Neural cell (in vitro differentiated cells): ENCODE data around the gene CDYL. TPM values are rescaled to one million over a fixed set of nuclear protein-coding genes. Genes with fewer than 3 reads are reported as not detected.

Experiments
- H2AFZ ChIP-seq: fragments of 200-600, 300-800 bp; sonication (generic), shearing (Covaris generic); 2 replicates; pipeline ENCODE4 v1.6.0; 2014; ENCODE audit warnings: low read depth, mild to moderate bottlenecking, antibody characterized with exemption, low read length, moderate library complexity
- H3F3A ChIP-seq: fragments of 200-600 bp; shearing (Covaris generic); 2 replicates; pipeline ENCODE4 v1.6.1; 2016; ENCODE audit warnings: mild to moderate bottlenecking, moderate library complexity, mixed read lengths, antibody characterized with exemption, low read length; ENCODE audit not compliant: insufficient read depth, poor library complexity, severe bottlenecking
- H3K27ac ChIP-seq: fragments of 200-600, 300-800 bp; sonication (generic), shearing (Covaris generic); 2 replicates; pipeline ENCODE4 v1.5.1; 2014; ENCODE audit warnings: mild to moderate bottlenecking, low read length, moderate library complexity
- H3K27me3 ChIP-seq: fragments of 300-800, 200-600 bp; sonication (generic), shearing (Covaris generic); 2 replicates; pipeline ENCODE4 v1.6.0; 2014; ENCODE audit warnings: mild to moderate bottlenecking, low read depth, low read length, moderate library complexity; ENCODE audit not compliant: insufficient read depth
- H3K36me3 ChIP-seq: fragments of 300-800, 200-600 bp; sonication (generic), shearing (Covaris generic); 2 replicates; pipeline ENCODE4 v1.5.1; 2014; ENCODE audit warnings: mild to moderate bottlenecking, antibody characterized with exemption, low read length, moderate library complexity; ENCODE audit not compliant: insufficient read depth
- H3K4me2 ChIP-seq: fragments of 300-800, 200-600 bp; sonication (generic), shearing (Covaris generic); 2 replicates; pipeline ENCODE4 v1.6.0; 2014; ENCODE audit warnings: mild to moderate bottlenecking, low read length
- H3K4me3 ChIP-seq: fragments of 300-800, 200-600 bp; sonication (generic), shearing (Covaris generic); 2 replicates; pipeline ENCODE4 v1.5.1; 2014; ENCODE audit warnings: mild to moderate bottlenecking, low read length, moderate library complexity
- H3K79me2 ChIP-seq: fragments of 200-600 bp; shearing (Covaris generic); replicated peaks from 2 replicates; pipeline ENCODE4 v1.6.0; 2014; ENCODE audit warnings: mild to moderate bottlenecking, low read length, moderate library complexity; ENCODE audit not compliant: insufficient read depth
- H3K9ac ChIP-seq: fragments of 300-800, 200-600 bp; sonication (generic), shearing (Covaris generic); 2 replicates; pipeline ENCODE4 v1.6.1; 2016; ENCODE audit warnings: mild to moderate bottlenecking, low read length, mixed read lengths
- H3K9me2 ChIP-seq: fragments of 200-600 bp; shearing (Covaris generic); 2 replicates; pipeline ENCODE4 v1.6.1; 2016; ENCODE audit warnings: mild to moderate bottlenecking, low read length, mixed read lengths; ENCODE audit not compliant: insufficient read depth
- H3K9me3 ChIP-seq: fragments of 200-600, 300-800 bp; sonication (generic), shearing (Covaris generic); 2 replicates; pipeline ENCODE4 v1.6.1; 2016; ENCODE audit warnings: mild to moderate bottlenecking, mixed run types, low read length, moderate library complexity, mixed read lengths
- H4K20me1 ChIP-seq: fragments of 200-600 bp; shearing (Covaris generic); 2 replicates; pipeline ENCODE4 v1.6.1; 2016; ENCODE audit warnings: mild to moderate bottlenecking, mixed run types; ENCODE audit not compliant: insufficient read depth
- EP300 ChIP-seq: fragments of 450-650 bp; conservative IDR thresholded peaks from 2 replicates; pipeline ENCODE4 v1.6.1; 2014; ENCODE audit warnings: antibody characterized with exemption, mild to moderate bottlenecking, moderate library complexity; ENCODE audit not compliant: poor library complexity, severe bottlenecking
- EZH2 ChIP-seq: fragments of 200-600, 300-800 bp; shearing (Covaris generic), sonication (generic); IDR thresholded peaks from 2 replicates; pipeline ENCODE4 v1.6.1; 2014; ENCODE audit warnings: antibody characterized with exemption, low read length, borderline replicate concordance, mild to moderate bottlenecking; ENCODE audit not compliant: insufficient read depth, poor library complexity, severe bottlenecking
- MXI1 ChIP-seq: fragments of 450-650 bp; conservative IDR thresholded peaks from 2 replicates; pipeline ENCODE4 v1.6.1; 2014; ENCODE audit warnings: antibody characterized with exemption, mild to moderate bottlenecking; ENCODE audit not compliant: poor library complexity, severe bottlenecking
- POLR2AphosphoS5 ChIP-seq: IDR thresholded peaks from 2 replicates; pipeline ENCODE4 v1.6.1; 2012
- RAD21 ChIP-seq: fragments of 450-650 bp; conservative IDR thresholded peaks from 2 replicates; pipeline ENCODE4 v1.6.1; 2014; ENCODE audit warnings: antibody characterized with exemption, mild to moderate bottlenecking, moderate library complexity
- SMC3 ChIP-seq: fragments of 450-650 bp; conservative IDR thresholded peaks from 2 replicates; pipeline ENCODE4 v1.6.1; 2014; ENCODE audit warnings: antibody characterized with exemption, mild to moderate bottlenecking, moderate library complexity; ENCODE audit not compliant: poor library complexity
- TAF1 ChIP-seq: IDR thresholded peaks from 2 replicates; pipeline ENCODE4 v1.6.1; 2012; ENCODE audit warnings: low read depth
- polyA plus RNA-seq: library from polyadenylated mRNA; depleted of rRNA; stranded (reverse); fragments of >200 nt; gene quantifications from 2 replicates; pipeline ENCODE4 v1.2.3, GENCODE V29; 2014
- TF ChIP-seq, protein P1 (sequence below): fragments of 450-650 bp; IDR thresholded peaks from 2 replicates; pipeline ENCODE4 v1.5.1; 2014; ENCODE audit warnings: antibody characterized with exemption, mild to moderate bottlenecking, moderate library complexity; ENCODE audit not compliant: poor library complexity, severe bottlenecking
- TF ChIP-seq, protein P2 (sequence below): IDR thresholded peaks from 2 replicates; pipeline ENCODE4 v1.6.1; 2012; ENCODE audit warnings: borderline replicate concordance

The CDYL gene
- polyA plus RNA-seq, 1 donor from 2014 or later: 5.2 TPM

DNA sequence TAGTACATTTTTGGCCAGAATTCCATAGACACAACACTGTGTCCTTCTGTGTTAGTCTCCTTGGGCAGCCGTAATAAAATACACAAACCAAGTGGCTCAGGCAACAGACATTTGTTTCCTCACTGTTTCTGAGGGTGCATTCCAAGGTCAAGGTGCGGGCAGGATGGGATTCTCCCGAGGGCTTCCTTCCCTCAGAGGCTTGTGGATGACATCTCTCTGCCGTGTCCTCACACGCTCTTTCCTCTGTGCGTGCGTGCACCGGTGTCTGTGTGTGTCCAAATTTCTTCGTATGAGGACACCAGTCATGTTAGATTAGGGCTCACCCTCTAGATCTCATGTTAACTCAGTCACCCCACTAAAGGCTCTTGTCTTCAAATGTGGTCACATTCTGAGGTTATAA lies 30.6 kb downstream of the CDYL start:
- Histone ChIP-seq H4K20me1 (no peaks in the 10 kb centered on the region), H3K36me3 (no peaks in the 10 kb centered on the region), H3K9me2 (no peaks in the 10 kb centered on the region), H3K9ac (no peak overlapping the region), H3K27me3 (no peaks in the 10 kb centered on the region), H2AFZ (no peak overlapping the region), H3K27ac (no peak overlapping the region), H3K4me3 (no peak overlapping the region), H3K4me2 (no peak overlapping the region), H3K79me2 (peaks cover 26% of the 10 kb centered on the region), H3F3A (no peaks in the 10 kb centered on the region), H3K9me3 (no peaks in the 10 kb centered on the region)
- TF ChIP-seq RAD21: no peak
- TF ChIP-seq TAF1: no peak
- no peak for TF ChIP-seq POLR2AphosphoS5
- TF ChIP-seq EP300: no peak
- no peak for TF ChIP-seq SMC3
- TF ChIP-seq MXI1: no peak
- TF ChIP-seq, protein P1, sequence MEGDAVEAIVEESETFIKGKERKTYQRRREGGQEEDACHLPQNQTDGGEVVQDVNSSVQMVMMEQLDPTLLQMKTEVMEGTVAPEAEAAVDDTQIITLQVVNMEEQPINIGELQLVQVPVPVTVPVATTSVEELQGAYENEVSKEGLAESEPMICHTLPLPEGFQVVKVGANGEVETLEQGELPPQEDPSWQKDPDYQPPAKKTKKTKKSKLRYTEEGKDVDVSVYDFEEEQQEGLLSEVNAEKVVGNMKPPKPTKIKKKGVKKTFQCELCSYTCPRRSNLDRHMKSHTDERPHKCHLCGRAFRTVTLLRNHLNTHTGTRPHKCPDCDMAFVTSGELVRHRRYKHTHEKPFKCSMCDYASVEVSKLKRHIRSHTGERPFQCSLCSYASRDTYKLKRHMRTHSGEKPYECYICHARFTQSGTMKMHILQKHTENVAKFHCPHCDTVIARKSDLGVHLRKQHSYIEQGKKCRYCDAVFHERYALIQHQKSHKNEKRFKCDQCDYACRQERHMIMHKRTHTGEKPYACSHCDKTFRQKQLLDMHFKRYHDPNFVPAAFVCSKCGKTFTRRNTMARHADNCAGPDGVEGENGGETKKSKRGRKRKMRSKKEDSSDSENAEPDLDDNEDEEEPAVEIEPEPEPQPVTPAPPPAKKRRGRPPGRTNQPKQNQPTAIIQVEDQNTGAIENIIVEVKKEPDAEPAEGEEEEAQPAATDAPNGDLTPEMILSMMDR: no peak
- no peak for TF ChIP-seq EZH2
- TF ChIP-seq, protein P2, sequence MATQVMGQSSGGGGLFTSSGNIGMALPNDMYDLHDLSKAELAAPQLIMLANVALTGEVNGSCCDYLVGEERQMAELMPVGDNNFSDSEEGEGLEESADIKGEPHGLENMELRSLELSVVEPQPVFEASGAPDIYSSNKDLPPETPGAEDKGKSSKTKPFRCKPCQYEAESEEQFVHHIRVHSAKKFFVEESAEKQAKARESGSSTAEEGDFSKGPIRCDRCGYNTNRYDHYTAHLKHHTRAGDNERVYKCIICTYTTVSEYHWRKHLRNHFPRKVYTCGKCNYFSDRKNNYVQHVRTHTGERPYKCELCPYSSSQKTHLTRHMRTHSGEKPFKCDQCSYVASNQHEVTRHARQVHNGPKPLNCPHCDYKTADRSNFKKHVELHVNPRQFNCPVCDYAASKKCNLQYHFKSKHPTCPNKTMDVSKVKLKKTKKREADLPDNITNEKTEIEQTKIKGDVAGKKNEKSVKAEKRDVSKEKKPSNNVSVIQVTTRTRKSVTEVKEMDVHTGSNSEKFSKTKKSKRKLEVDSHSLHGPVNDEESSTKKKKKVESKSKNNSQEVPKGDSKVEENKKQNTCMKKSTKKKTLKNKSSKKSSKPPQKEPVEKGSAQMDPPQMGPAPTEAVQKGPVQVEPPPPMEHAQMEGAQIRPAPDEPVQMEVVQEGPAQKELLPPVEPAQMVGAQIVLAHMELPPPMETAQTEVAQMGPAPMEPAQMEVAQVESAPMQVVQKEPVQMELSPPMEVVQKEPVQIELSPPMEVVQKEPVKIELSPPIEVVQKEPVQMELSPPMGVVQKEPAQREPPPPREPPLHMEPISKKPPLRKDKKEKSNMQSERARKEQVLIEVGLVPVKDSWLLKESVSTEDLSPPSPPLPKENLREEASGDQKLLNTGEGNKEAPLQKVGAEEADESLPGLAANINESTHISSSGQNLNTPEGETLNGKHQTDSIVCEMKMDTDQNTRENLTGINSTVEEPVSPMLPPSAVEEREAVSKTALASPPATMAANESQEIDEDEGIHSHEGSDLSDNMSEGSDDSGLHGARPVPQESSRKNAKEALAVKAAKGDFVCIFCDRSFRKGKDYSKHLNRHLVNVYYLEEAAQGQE: no peak

DNA sequence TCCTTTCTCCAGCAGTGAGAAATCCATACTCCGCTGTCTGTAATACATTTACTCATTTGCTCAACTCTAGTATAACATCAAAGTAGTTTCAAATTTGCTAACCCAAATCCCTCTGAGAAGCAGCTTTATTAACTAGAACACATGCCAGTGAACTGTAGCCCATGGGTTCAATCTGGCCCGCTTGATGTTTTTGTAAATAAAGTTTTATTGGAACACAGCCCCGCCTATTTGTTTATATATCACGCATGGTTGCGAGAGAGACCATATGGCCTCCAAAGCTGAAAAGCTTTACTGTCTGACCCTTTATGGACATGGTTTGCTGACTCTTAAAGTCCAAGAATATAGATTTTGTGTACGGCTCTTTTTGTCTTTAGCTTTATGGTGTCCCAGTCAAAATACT lies 32.2 kb downstream of the CDYL start:
- H3K79me2 ChIP-seq: peaks cover 31% of the 10 kb centered on the region
- H3K9me3 ChIP-seq: no peaks in the 10 kb centered on the region
- no peak overlapping the region for H2AFZ ChIP-seq
- no peaks in the 10 kb centered on the region for H3K27me3 ChIP-seq
- H3K36me3 ChIP-seq: no peaks in the 10 kb centered on the region
- H3F3A ChIP-seq: no peaks in the 10 kb centered on the region
- H3K9ac ChIP-seq: no peak overlapping the region
- no peak overlapping the region for H3K4me3 ChIP-seq
- H3K9me2 ChIP-seq: no peaks in the 10 kb centered on the region
- no peak overlapping the region for H3K4me2 ChIP-seq
- no peak overlapping the region for H3K27ac ChIP-seq
- H4K20me1 ChIP-seq: no peaks in the 10 kb centered on the region
- TF ChIP-seq MXI1 (no peak), SMC3 (no peak), POLR2AphosphoS5 (no peak), EP300 (no peak), RAD21 (no peak), TAF1 (no peak)
